ENCODE measurements around the gene OOSP3.
"Not testable (repeated sequence)": the region's sequence is repeated elsewhere in the genome, so short reads cannot be mapped to it uniquely, and the experiment has no call there.

The OOSP3 gene

GRCh38 chr11:59877784-59878183, 798 bp upstream of the OOSP3 start:
- no peak overlapping the region for H3K27ac ChIP-seq
- TF ChIP-seq, protein P1, sequence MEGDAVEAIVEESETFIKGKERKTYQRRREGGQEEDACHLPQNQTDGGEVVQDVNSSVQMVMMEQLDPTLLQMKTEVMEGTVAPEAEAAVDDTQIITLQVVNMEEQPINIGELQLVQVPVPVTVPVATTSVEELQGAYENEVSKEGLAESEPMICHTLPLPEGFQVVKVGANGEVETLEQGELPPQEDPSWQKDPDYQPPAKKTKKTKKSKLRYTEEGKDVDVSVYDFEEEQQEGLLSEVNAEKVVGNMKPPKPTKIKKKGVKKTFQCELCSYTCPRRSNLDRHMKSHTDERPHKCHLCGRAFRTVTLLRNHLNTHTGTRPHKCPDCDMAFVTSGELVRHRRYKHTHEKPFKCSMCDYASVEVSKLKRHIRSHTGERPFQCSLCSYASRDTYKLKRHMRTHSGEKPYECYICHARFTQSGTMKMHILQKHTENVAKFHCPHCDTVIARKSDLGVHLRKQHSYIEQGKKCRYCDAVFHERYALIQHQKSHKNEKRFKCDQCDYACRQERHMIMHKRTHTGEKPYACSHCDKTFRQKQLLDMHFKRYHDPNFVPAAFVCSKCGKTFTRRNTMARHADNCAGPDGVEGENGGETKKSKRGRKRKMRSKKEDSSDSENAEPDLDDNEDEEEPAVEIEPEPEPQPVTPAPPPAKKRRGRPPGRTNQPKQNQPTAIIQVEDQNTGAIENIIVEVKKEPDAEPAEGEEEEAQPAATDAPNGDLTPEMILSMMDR (IDR thresholded peaks at IDR 0.05), result no peak

GRCh38 chr11:59879567-59879966, 985 bp downstream of the OOSP3 start:
- H3K4me3 ChIP-seq, result no peak overlapping the region
- intact Hi-C loops (cut with DNase I; ENCODE audit: low total_unique reads), result no loop called here

More at GRCh38 chr11:59877784-59878183, 798 bp upstream of the OOSP3 start:
- H3K27me3 ChIP-seq, result no peaks in the 10 kb centered on the region
- DNase-seq, result no peak
- intact Hi-C loops (cut with DNase I; ENCODE audit: low total_unique reads), result no loop called here
- H3K36me3 ChIP-seq, result no peaks in the 10 kb centered on the region
- H3K4me1 ChIP-seq, result no peaks in the 10 kb centered on the region
- H3K9me3 ChIP-seq, result no peaks in the 10 kb centered on the region
- H3K4me3 ChIP-seq, result no peak overlapping the region

GRCh38 chr11:59883597-59883996, 5.0 kb downstream of the OOSP3 start:
- no peak overlapping the region for H3K4me3 ChIP-seq
- H3K9me3 ChIP-seq, result peaks cover 0 to 12% (median 8%) of the 10 kb centered on the region in 3 donors
- intact Hi-C loops (cut with DNase I; ENCODE audit: low total_unique reads), result no loop called here
- TF ChIP-seq, protein P1 (IDR thresholded peaks at IDR 0.05), result no peak
- no peak for DNase-seq
- H3K27me3 ChIP-seq, result no peaks in the 10 kb centered on the region
- no peak overlapping the region for H3K27ac ChIP-seq
- no peaks in the 10 kb centered on the region for H3K36me3 ChIP-seq
- H3K4me1 ChIP-seq, result no peaks in the 10 kb centered on the region

More at GRCh38 chr11:59879567-59879966, 985 bp downstream of the OOSP3 start:
- Histone ChIP-seq H3K27me3 (no peaks in the 10 kb centered on the region), H3K9me3 (no peaks in the 10 kb centered on the region), H3K4me1 (no peaks in the 10 kb centered on the region), H3K36me3 (no peaks in the 10 kb centered on the region), H3K27ac (no peak overlapping the region)
- TF ChIP-seq, protein P1 (IDR thresholded peaks at IDR 0.05), result no peak
- no peak for DNase-seq

GRCh38 chr11:59887156-59887555, 8.6 kb downstream of the OOSP3 start:
- H3K36me3 ChIP-seq; H3K27ac ChIP-seq; H3K27me3 ChIP-seq; H3K4me1 ChIP-seq; intact Hi-C loops (cut with DNase I; ENCODE audit: low total_unique reads); DNase-seq; H3K4me3 ChIP-seq: not testable (repeated sequence)
- peaks cover 0 to 21% (median 12%) of the 10 kb centered on the region in 3 donors for H3K9me3 ChIP-seq

DNA sequence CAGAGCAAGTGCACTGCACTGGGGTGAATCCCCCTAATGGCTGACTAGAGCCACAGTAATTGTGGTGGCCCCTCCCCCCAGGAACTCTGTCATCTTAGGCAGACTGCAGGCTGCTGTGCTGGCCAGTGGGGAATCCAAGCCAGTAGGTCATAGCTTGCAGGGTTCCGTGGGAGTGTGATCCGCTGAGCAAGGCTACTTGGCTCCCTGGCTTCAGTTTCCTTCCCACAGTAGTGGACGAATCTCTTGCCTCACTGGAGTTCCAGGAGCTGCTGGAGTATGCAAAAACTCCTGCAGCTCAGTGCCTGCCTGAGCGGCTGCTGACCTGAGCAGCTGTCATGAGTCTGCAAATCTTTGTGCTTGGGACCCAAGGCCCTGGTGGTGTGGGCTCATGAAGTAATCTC, 13.2 kb downstream of the OOSP3 start:
- no peak overlapping the region for H3K4me3 ChIP-seq
- DNase-seq, result no peak
- peaks cover 0 to 18% (median 12%) of the 10 kb centered on the region in 3 donors for H3K9me3 ChIP-seq
- no peaks in the 10 kb centered on the region for H3K4me1 ChIP-seq
- H3K27ac ChIP-seq, result no peak overlapping the region
- no peaks in the 10 kb centered on the region for H3K36me3 ChIP-seq
- intact Hi-C loops (cut with DNase I; ENCODE audit: low total_unique reads), result no loop called here
- no peaks in the 10 kb centered on the region for H3K27me3 ChIP-seq
- TF ChIP-seq, protein P1 (IDR thresholded peaks at IDR 0.05), result no peak

- no peaks in the 10 kb centered on the region for H3K36me3 ChIP-seq
- no peak for DNase-seq
- no peak overlapping the region for H3K4me3 ChIP-seq
- H3K27me3 ChIP-seq, result no peaks in the 10 kb centered on the region
- H3K9me3 ChIP-seq, result peaks cover 0 to 5% (median 0%) of the 10 kb centered on the region in 3 donors
- no peaks in the 10 kb centered on the region for H3K4me1 ChIP-seq
- intact Hi-C loops (cut with DNase I; ENCODE audit: low total_unique reads), result no loop called here
- H3K27ac ChIP-seq, result no peak overlapping the region
- TF ChIP-seq, protein P1 (IDR thresholded peaks at IDR 0.05), result no peak
Observed at GRCh38 chr11:59894616-59895015, 16.0 kb downstream of the OOSP3 start.
